ENCODE measurements around the gene KIAA1958.

DNA sequence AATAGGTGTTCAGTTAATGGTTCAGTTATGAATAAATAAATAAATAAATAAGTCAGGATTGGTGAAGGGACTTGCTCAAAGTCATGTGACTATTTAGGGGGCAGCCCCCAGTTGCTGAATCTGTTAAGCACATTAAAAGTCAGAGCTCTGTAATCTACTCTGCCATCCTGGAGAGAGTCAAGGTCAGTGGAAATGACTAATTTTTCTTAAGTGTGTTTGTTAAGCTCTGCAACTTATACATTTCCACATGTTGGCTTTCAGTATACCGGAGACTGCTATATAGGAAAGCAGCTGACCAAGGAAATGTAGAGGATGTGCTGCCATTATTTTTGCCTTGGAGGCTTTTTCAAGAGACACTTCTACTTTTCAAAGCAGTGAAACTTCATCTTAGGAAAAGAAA, 57.9 kb downstream of the KIAA1958 start:
- TF ChIP-seq, protein P1, sequence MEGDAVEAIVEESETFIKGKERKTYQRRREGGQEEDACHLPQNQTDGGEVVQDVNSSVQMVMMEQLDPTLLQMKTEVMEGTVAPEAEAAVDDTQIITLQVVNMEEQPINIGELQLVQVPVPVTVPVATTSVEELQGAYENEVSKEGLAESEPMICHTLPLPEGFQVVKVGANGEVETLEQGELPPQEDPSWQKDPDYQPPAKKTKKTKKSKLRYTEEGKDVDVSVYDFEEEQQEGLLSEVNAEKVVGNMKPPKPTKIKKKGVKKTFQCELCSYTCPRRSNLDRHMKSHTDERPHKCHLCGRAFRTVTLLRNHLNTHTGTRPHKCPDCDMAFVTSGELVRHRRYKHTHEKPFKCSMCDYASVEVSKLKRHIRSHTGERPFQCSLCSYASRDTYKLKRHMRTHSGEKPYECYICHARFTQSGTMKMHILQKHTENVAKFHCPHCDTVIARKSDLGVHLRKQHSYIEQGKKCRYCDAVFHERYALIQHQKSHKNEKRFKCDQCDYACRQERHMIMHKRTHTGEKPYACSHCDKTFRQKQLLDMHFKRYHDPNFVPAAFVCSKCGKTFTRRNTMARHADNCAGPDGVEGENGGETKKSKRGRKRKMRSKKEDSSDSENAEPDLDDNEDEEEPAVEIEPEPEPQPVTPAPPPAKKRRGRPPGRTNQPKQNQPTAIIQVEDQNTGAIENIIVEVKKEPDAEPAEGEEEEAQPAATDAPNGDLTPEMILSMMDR (IDR thresholded peaks at IDR 0.05; ENCODE audit: low read depth, low read length, missing input control) = no peak
- TF ChIP-seq TAF1 (conservative IDR thresholded peaks at IDR 0.05) (no peak), EGR1 (IDR thresholded peaks at IDR 0.05; ENCODE audit: low read depth in 2 of 2) (no peak), JUND (IDR thresholded peaks at IDR 0.05) (no peak)

Measured in liver (tissue), 3 donors.